Head of caudate nucleus (tissue), 42 donors: ENCODE measurements around the gene UXS1.

Source experiments
- DNase-seq, 42 donors: peaks; one replicate each; pipeline versions ENCODE4 v3.0.0 to v3.0.0-alpha.2; 2020 to 2021; ENCODE audit warnings: mixed read lengths in 7 of 42
- intact Hi-C: fragments of 100-400 bp; cut with DNase I; formaldehyde crosslinking; loops from one replicate; pipeline ENCODE4 v1.15.0; 2022

The UXS1 gene

DNA sequence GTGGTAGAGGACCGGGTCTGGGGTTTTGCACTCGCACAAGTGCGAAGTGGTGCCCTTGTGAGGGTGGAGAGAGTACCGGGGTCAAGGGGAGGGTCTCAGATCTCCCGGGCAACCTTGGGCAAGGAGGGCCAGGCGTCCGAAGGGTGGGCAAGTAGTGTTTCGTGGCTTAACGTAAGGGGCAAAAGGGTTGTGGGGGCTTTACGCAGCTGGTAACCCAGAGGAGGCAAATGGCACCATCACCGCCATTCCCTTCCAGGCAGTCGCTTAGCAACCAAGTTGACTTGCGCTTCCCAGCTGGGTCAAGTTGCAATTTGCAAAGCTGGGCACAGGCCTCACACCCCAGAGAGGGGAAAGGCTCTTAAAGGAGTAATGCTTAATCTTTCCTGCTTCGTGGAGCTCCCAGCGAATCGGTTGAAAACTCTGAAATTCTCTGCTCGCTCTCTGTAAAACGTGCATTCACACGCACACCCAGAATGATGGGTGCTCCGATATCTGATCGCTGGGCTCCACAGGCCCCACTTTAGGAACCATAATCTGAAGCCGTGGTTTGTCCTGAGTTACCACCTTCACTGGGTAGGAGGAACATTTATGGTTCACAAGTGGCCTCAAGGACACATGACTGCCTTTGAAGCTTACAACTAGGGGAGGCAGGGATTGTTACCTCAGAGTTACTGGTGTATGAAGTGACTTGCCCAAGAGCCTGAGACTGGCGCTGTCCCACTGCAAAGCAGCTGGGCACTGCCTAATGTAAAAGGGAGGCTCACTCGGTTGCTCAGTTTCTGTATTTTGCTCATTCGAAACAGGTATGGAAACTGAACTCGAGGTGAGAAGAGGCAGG lies 127.9 kb downstream of the UXS1 start:
- intact Hi-C loops = no loop called here
- peak in 31 of 42 donors; percentile 11 to 79 (median 45) for DNase-seq

DNA sequence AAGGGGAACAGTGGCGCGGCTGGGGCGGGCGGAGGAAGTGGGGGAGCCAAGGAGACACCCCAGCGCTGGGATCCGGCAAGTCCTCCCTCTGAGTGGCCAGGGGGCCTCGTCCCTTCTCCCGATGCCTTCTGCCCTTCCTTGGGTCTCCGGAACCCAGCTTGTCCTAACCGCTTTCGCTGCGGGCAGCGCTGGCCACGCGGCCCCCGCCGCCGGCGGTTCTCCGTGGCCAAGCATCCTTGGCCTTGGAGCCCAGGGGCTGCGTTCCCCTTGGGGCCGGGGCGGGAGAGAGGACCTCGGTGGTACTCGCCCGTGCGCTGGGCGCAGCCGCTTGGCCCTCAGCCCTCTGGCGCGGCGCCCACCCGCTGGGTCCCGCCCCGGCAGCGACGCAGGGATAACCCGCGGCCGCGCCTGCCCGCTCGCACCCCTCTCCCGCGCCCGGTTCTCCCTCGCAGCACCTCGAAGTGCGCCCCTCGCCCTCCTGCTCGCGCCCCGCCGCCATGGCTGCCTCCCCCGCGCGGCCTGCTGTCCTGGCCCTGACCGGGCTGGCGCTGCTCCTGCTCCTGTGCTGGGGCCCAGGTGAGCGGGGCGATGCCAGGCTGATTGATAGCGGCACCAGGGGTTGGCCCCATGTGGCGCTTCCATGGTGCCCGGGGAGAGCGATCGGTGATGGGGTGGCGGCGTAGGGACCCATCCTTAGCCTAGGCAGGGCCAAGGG lies 128.7 kb downstream of the UXS1 start:
- DNase-seq = peak in 26 of 42 donors; percentile 11 to 56 (median 28)
- intact Hi-C loops = no loop called here

DNA sequence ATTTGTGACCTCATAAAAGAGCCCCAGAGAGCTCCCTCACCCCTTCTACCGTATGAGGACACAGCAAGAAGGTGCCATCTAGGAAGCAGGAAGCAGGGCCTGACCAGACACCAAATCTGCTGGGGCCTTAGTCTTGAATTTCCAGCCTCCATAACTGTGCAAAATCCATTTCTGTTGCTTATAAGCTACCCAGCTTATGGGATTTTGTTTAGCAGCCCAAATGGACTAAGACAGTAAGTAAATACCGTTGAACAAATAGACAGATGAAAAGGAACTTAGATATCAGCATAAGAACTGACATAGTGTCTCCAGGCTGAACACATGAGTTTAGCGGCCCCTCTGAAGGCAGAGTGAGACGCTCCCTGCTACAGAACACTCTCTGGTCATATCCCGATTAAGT lies 130.9 kb downstream of the UXS1 start:
- intact Hi-C loops = no loop called here
- DNase-seq = no peak

DNA sequence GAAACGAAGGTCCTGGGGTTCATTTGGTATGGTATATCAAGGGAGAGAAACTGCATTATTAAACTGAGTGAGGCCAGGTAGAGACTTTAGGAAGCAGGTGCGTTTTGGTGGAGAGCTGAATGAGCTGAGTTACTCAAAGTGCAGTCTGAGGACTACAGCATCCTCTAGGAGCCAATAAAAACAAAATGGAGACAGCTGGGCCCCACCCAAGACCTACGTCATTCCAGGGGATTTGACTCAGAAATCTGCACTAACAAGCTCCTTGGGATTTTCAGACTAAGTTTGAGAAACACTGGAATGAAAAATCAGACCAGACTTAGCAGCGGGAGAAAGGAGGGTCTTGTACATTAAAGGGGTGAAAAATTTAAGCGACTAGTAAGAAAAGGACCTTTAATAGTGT lies 131.5 kb downstream of the UXS1 start:
- DNase-seq = no peak
- intact Hi-C loops = no loop called here

DNA sequence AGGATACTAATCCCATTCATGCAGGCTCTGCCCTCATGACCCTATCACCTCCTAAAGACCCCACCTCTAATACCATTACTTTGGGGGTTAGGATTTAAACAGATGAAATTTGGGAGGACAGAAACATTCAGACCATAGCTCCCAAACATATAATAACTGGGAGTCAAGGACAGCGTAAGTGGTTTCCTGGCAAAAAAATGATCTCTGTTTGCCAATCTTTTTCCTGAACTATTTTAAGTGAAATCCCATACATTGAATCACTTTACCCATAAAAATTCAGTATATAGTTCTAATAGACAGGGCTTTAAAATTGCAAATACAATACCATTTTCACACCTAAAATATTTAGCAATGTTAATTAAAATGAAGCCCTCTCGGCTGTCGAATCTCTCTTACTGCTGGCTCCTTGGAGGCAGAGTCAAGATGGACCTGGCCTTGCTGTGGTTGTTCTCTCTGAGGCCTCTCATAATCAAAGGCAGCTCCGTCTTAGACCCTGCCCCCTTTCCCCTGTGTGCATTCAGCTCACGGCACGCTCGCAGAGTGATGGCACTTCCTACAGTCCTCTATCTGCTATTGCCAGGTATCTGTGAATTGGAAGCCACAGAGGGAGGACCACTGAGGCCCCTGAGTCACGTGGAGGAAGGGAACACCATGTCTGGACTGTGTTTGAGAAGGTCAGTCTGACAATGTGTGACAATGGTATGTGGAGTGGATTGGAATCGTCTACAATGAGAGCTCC lies 132.3 kb downstream of the UXS1 start:
- DNase-seq = no peak
- intact Hi-C loops = no loop called here

DNA sequence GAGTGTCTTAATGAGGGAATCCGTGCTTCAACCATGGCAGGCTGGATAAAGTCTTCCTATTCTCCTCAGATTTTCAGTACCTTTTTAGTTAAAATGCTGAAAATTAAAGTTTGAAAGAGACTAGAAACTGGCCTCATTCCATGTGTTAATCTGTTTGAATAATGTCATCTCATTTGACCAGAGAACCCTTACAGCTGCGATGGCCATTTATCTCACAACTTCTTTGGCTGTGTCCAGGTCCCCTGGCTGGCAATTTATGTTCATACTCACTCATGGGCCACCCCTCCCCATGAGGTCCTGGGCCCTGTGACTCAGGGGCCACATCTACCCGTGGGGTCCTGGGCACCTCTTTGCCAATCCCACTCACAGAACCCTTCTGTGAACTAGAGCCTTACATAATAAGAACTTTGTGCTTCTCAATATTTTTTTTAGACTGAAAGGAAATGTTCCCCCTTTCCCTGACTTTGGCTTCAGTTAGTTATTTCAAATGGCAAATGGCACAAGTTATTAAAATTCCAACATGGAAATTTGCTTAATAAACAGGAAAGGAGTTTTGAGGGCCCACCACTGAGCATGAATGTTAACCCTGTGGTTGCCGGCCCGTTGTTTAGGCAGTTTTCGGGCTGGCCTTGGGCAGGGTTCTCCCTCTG lies 134.6 kb downstream of the UXS1 start:
- intact Hi-C loops = no loop called here
- DNase-seq = no peak

DNA sequence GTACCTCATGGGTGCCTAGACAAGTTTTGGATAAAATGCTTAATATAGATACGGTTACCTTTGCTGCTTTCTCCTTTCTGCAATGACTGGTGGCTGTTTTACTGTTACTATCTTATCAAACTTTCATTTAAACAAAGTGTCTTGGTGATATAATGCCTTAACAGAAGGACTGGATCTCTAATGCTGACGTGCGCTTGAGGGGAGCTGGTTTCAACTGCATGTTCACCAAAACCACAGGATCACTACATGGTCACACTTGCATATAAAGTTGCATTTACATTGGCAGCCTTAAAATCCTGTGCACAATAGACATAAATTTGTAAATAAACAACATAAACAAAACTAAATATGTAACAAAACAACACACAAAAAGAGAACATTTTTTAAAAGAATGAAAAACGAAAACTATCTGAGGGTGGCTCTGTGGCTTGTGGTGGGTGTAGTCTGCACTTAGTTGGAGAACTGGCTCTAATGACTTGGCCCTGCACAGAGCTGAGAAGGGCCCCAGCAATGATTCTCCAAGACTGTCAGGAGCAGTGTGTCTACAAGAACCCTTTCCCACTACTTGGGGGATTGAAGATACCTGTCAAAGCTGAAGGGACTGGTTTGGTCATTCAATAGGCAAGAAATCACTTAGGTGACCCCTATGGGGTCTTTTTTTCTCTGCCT lies 135.5 kb downstream of the UXS1 start:
- intact Hi-C loops = no loop called here
- no peak for DNase-seq

DNA sequence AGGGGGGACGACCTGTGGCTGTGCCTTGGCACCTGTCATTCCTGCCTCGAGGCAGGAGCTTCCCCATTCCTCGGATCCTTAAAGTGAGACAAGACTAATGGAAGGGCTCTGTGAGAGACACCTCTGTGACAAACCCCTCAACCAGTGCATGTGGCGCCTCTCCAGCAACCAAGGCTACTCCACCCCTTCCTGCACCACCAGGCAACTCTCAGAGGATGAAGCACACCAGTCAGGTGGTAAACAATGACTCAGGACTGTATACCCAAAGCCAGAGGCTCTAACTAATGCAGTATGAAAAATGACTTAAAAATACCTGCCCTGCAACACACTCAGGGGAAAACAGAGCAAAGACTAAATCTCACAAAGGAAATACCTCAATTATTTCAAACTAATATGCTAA lies 136.9 kb downstream of the UXS1 start:
- no peak for DNase-seq
- intact Hi-C loops = no loop called here

DNA sequence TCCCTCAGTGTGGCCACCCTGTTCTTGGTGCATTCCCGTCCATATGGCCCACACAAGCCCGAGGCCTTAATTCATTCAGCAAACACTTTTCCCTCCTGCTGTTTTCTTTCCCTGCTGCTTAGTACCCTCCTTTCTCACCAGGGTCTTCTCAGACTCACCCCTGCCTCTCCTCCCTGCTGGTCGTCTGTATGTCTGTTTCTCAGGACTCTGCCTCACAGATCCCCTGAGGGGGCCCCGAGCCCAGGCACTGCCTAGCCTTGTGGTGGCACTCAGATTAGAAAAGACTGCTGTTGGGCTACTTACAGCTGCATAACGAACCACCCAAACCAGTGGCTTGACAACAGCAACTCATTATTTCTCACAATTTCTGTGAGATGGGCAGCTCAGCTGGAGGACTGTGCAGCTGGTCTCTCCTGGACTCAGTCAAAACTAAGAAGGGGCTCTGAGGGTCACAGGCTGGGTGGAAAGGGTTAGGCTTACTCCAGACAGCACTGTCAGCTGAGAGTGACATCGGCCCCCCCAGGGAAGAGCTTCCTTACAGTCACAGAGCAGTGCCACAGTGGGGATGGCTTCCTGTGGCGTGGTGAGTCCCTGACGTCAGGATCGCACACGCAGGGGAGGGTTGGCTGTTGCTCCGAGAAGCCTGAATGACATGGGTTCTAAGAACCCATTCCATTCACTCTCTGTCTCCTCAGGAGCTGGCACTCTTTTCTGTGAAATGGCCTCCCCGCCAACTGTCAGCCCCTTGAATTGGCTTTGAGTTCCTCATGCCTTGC lies 139.0 kb downstream of the UXS1 start:
- intact Hi-C loops = no loop called here
- DNase-seq = no peak

DNA sequence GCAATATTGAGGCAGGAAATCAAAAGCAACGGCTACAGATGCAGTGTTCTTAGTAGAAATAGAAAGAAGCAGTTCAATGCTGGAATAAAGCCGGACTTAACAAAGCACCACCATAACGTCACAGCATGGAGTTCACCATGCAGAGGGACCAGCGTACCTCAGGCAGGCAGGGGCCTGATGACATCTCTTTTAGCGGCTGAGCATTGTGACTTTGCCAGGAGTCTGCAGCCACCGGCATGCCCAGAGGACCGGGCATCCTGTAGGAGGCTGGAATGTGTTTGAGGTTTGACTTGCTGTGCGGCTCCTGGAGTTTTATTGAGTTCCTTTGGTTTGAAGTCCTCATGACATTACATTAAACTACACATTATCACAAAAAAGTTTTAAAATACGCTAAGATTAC lies 139.8 kb downstream of the UXS1 start:
- DNase-seq = no peak
- intact Hi-C loops = no loop called here

DNA sequence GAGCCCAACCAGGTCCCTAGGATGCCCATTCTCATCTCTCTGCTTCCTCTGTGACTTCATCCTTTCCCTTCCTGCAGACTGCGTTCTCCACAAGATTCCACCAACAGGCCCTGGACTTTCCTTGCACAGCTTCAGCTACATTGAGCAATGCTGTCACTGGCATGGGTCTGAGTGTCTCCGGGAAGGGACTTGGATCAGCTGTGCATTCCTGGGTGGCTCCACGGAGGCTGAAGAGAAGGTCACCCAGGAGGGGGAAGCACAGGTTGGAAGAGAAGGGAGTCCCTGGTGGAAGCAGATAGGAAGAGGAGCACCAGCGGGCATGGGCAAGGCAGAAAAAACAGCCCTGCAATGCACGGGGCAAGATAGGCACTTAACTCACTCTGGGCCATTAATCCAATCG lies 140.5 kb downstream of the UXS1 start:
- no peak for DNase-seq
- intact Hi-C loops = no loop called here

DNA sequence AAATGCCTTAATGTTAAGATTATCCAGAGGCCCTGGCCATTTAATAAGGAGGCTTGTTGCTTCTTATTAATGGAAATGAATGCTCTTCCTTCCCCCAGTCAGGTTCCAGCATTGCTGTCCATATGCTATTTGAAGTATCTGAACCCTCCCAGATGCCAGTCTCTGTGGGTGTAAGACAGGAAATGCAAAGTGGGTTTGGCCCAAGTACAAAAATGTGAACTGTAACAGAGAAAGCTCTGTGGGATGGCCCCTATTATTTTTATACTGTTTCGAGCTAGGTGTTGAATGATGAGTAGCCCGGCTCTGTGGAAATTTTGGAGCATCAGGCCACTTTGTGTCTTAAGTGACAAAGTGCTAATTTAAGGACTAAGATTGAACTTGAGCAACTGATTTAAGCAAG lies 141.0 kb downstream of the UXS1 start:
- intact Hi-C loops = no loop called here
- no peak for DNase-seq

DNA sequence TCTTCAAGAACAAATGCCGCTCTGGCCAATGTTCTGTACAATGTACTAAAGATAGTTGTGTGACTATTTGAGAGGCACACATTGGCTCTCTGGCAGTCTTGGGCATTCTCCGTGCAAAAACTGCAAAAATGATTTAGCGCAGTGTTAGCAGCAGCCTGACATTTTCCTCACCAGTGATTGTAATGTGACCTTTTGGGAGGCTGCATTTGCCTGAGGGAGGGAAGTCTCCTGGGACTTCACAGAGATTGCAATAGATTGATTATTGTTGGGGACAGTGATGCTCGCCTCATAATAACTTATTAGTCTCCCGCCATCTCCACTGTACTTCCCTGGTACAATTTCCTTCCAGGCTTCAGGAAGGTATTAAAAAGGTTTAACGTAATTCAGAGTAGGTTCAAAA lies 149.2 kb downstream of the UXS1 start:
- intact Hi-C loops = no loop called here
- no peak for DNase-seq

DNA sequence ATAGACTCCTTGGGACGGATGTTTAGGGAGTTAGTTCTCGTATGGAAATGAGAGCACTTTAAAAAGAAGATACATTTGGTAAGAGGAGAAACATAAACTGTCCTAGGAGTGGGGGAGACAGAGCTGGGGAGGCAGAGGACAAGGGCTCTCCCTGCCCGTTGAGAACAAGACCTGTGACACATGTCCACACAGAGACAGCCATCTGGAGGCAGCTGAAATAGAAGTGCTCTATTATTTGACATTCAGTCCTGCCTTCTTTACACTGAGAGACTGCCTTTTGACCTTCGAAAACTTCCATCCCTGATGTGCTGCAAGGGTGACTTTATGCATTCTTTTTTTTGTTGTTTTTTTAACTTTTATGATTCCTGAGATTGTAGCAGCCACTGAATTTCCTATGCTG lies 150.1 kb downstream of the UXS1 start:
- no peak for DNase-seq
- intact Hi-C loops = no loop called here
